Measurements from ENCODE around the gene C2orf69.
A peak's percentile ranks its signal among the peaks of the same experiment; 100 is the strongest.

The C2orf69 gene, protein sequence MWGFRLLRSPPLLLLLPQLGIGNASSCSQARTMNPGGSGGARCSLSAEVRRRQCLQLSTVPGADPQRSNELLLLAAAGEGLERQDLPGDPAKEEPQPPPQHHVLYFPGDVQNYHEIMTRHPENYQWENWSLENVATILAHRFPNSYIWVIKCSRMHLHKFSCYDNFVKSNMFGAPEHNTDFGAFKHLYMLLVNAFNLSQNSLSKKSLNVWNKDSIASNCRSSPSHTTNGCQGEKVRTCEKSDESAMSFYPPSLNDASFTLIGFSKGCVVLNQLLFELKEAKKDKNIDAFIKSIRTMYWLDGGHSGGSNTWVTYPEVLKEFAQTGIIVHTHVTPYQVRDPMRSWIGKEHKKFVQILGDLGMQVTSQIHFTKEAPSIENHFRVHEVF

GRCh38 chr2:199911052-199911876 lies at the start of gene C2orf69:
Gene C2orf69, plus strand, starts transcription at chr2:199911293. Its CDS starts 146 bp downstream, at chr2:199911439.
- no peak for TF ChIP-seq ZFX (IDR thresholded peaks at IDR 0.05; ENCODE audit: borderline replicate concordance)
- TF ChIP-seq, protein P1, sequence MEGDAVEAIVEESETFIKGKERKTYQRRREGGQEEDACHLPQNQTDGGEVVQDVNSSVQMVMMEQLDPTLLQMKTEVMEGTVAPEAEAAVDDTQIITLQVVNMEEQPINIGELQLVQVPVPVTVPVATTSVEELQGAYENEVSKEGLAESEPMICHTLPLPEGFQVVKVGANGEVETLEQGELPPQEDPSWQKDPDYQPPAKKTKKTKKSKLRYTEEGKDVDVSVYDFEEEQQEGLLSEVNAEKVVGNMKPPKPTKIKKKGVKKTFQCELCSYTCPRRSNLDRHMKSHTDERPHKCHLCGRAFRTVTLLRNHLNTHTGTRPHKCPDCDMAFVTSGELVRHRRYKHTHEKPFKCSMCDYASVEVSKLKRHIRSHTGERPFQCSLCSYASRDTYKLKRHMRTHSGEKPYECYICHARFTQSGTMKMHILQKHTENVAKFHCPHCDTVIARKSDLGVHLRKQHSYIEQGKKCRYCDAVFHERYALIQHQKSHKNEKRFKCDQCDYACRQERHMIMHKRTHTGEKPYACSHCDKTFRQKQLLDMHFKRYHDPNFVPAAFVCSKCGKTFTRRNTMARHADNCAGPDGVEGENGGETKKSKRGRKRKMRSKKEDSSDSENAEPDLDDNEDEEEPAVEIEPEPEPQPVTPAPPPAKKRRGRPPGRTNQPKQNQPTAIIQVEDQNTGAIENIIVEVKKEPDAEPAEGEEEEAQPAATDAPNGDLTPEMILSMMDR (IDR thresholded peaks at IDR 0.05): no peak
- peak within 1 kb of the TSS; percentile 93 for H3K27ac ChIP-seq

GRCh38 chr2:199862788-199863187 lies 48.3 kb upstream of the C2orf69 start:
- H3K27ac ChIP-seq: no peak overlapping the region
- TF ChIP-seq ZFX (IDR thresholded peaks at IDR 0.05; ENCODE audit: borderline replicate concordance): no peak
- TF ChIP-seq, protein P1 (IDR thresholded peaks at IDR 0.05): no peak

DNA sequence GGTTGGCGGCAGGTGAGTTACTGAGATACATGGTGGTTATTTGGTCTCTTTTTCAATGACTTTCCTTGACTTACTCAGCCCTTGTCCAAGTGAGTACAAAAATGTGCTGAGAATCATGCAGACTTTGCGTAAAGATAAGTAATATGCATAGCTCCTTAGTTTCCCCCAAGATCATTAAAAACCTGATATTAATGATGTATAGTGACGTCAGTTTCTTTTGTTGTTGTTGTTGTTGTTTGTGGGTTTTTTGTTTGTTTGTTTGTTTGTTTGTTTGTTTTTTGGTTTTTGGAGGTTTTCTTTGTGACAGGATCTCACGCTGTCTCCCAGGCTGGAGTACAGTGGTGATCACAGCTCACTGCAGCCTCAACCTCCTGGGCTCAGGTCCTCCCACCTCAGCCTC lies 45.2 kb upstream of the C2orf69 start:
- H3K27ac ChIP-seq: no peak overlapping the region
- TF ChIP-seq, protein P1 (IDR thresholded peaks at IDR 0.05): no peak
- TF ChIP-seq ZFX (IDR thresholded peaks at IDR 0.05; ENCODE audit: borderline replicate concordance): no peak

GRCh38 chr2:199868431-199869226 lies 42.5 kb upstream of the C2orf69 start:
- no peak for TF ChIP-seq ZFX (IDR thresholded peaks at IDR 0.05; ENCODE audit: borderline replicate concordance)
- TF ChIP-seq, protein P1 (IDR thresholded peaks at IDR 0.05): no peak
- no peak overlapping the region for H3K27ac ChIP-seq

GRCh38 chr2:199869227-199869541 lies 41.9 kb upstream of the C2orf69 start:
- TF ChIP-seq, protein P1 (IDR thresholded peaks at IDR 0.05): no peak
- TF ChIP-seq ZFX (IDR thresholded peaks at IDR 0.05; ENCODE audit: borderline replicate concordance): no peak
- no peak overlapping the region for H3K27ac ChIP-seq

DNA sequence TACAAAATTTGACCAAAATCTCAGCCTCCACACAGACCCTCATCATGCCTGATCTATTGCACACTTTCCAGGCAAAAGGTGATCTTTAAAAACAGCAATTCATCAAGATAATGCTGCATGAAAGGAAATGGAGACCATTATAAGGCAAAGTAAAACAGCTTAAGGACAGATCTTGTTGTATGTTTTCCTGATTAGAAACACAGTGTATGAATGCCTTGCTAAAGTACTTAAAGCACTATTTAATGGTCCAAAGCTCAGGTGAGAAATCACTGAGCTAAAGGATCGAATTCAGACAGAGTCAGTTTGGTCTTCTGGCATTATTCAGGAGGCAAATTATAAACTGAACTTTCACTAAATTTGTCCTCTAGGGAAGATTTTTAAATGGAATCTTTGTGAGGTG lies 41.4 kb upstream of the C2orf69 start:
- TF ChIP-seq ZFX (IDR thresholded peaks at IDR 0.05; ENCODE audit: borderline replicate concordance): no peak
- TF ChIP-seq, protein P1 (IDR thresholded peaks at IDR 0.05): no peak
- no peak overlapping the region for H3K27ac ChIP-seq

Measured in 22Rv1 (cell line).